Fibroblast of skin of abdomen (primary cell): Measurements from ENCODE around the gene WASHC2C.
"Not testable (repeated sequence)": the region's sequence is repeated elsewhere in the genome, so short reads cannot be mapped to it uniquely, and the experiment has no call there.

Experiments
- DNase-seq: peaks from one replicate; pipeline ENCODE4 v3.0.0-alpha.2; 2013

The WASHC2C gene

GRCh38 chr10:45763037-45763436, 36.0 kb downstream of the WASHC2C start:
- DNase-seq, result not testable (repeated sequence)

- DNase-seq, result not testable (repeated sequence)
Measured at GRCh38 chr10:45768334-45768733, 41.3 kb downstream of the WASHC2C start.

- DNase-seq, result not testable (repeated sequence)
Measured at GRCh38 chr10:45771757-45772461, 44.8 kb downstream of the WASHC2C start.

- not testable (repeated sequence) for DNase-seq
Measured at GRCh38 chr10:45786217-45786616, 59.2 kb downstream of the WASHC2C start.

GRCh38 chr10:45787212-45787741, 60.2 kb downstream of the WASHC2C start:
- DNase-seq, result not testable (repeated sequence)

GRCh38 chr10:45789991-45790390, 62.9 kb downstream of the WASHC2C start:
- not testable (repeated sequence) for DNase-seq

GRCh38 chr10:45790694-45791426, 63.8 kb downstream of the WASHC2C start:
- not testable (repeated sequence) for DNase-seq

GRCh38 chr10:45794761-45795160, 67.7 kb downstream of the WASHC2C start:
- not testable (repeated sequence) for DNase-seq

GRCh38 chr10:45803060-45804010, 76.3 kb downstream of the WASHC2C start:
- not testable (repeated sequence) for DNase-seq

GRCh38 chr10:45804996-45805395, 77.9 kb downstream of the WASHC2C start:
- not testable (repeated sequence) for DNase-seq

GRCh38 chr10:45809837-45810236, 82.8 kb downstream of the WASHC2C start:
- no peak for DNase-seq

- DNase-seq, result no peak
Measured at GRCh38 chr10:45811075-45811474, 84.0 kb downstream of the WASHC2C start.

- not testable (repeated sequence) for DNase-seq
Measured at GRCh38 chr10:45812959-45813358, 85.9 kb downstream of the WASHC2C start.

- DNase-seq, result not testable (repeated sequence)
Measured at GRCh38 chr10:45814146-45814545, 87.1 kb downstream of the WASHC2C start.

- DNase-seq, result no peak
Measured at GRCh38 chr10:45817130-45817859, 90.2 kb downstream of the WASHC2C start.

GRCh38 chr10:45817912-45818311, 90.8 kb downstream of the WASHC2C start:
- no peak for DNase-seq

- DNase-seq, result no peak
Measured at GRCh38 chr10:45819552-45819951, 92.5 kb downstream of the WASHC2C start.

GRCh38 chr10:45820107-45820830, 93.2 kb downstream of the WASHC2C start:
- DNase-seq, result not testable (repeated sequence)

GRCh38 chr10:45822918-45823317, 95.9 kb downstream of the WASHC2C start:
- not testable (repeated sequence) for DNase-seq
